Immature natural killer cell (primary cell): ENCODE results near the gene CAV1. TPM values are rescaled to one million over a fixed set of nuclear protein-coding genes. Genes with fewer than 3 reads are reported as not detected.

ENCODE experiments used
- DNase-seq, 3 donors: peaks; one replicate each; pipeline ENCODE4 v3.0.0; 2022; ENCODE audit warnings: mixed read lengths in 1 of 3
- H3K27ac Mint-ChIP-seq, 6 donors: one replicate each; pipeline ENCODE4 v1.8.0; 2020; ENCODE audit warnings: mixed read lengths in 6 of 6, mild to moderate bottlenecking in 5 of 6, inconsistent platforms in 4 of 6, moderate library complexity in 3 of 6
- H3K27me3 Mint-ChIP-seq, 3 donors: one replicate each; pipeline ENCODE4 v1.8.0; 2020 to 2021; ENCODE audit warnings: low read depth in 3 of 3, mild to moderate bottlenecking in 3 of 3, mixed read lengths in 3 of 3, moderate library complexity in 3 of 3, inconsistent platforms in 1 of 3
- H3K36me3 Mint-ChIP-seq, 3 donors: one replicate each; pipeline ENCODE4 v1.8.0; 2020; ENCODE audit warnings: mixed read lengths in 3 of 3, inconsistent platforms in 2 of 3, mild to moderate bottlenecking in 2 of 3
- H3K4me1 Mint-ChIP-seq, 2 donors: one replicate each; pipeline ENCODE4 v1.8.0; 2020; ENCODE audit warnings: inconsistent platforms in 2 of 2, mild to moderate bottlenecking in 2 of 2, mixed read lengths in 2 of 2, moderate library complexity in 1 of 2
- H3K4me3 Mint-ChIP-seq, 5 donors: one replicate each; pipeline ENCODE4 v1.8.0; 2020; ENCODE audit warnings: mild to moderate bottlenecking in 5 of 5, mixed read lengths in 5 of 5, inconsistent platforms in 3 of 5, moderate library complexity in 3 of 5
- H3K9me3 Mint-ChIP-seq, 6 donors: one replicate each; pipeline ENCODE4 v1.8.0; 2020; ENCODE audit warnings: mild to moderate bottlenecking in 6 of 6, mixed read lengths in 6 of 6, inconsistent platforms in 4 of 6, moderate library complexity in 3 of 6
- polyA plus RNA-seq, 3 donors: library from polyadenylated mRNA; unstranded; fragments of 300-500 nt; fragmentation: Illumina TruSeq; gene quantifications; one replicate each; pipeline ENCODE4 v1.2.3, GENCODE V29; 2021

Gene CAV1
- polyA plus RNA-seq, 3 donors from 2014 or later: 0.53 to 2.2 TPM; not detected in 1

GRCh38 chr7:116497708-116498107 is 27.1 kb upstream of the CAV1 start:
- H3K36me3 Mint-ChIP-seq: no peaks in the 10 kb centered on the region
- peak overlapping the region in 2 of 5 donors; percentile 11 to 41 for H3K4me3 Mint-ChIP-seq
- no peak overlapping the region for H3K27ac Mint-ChIP-seq
- H3K9me3 Mint-ChIP-seq: peaks cover 0 to 5% (median 0%) of the 10 kb centered on the region in 6 donors
- peaks cover 17 to 21% (median 20%) of the 10 kb centered on the region in 3 donors for H3K27me3 Mint-ChIP-seq
- no peak for DNase-seq
- peaks cover 16 to 17% of the 10 kb centered on the region in 2 donors for H3K4me1 Mint-ChIP-seq

DNA sequence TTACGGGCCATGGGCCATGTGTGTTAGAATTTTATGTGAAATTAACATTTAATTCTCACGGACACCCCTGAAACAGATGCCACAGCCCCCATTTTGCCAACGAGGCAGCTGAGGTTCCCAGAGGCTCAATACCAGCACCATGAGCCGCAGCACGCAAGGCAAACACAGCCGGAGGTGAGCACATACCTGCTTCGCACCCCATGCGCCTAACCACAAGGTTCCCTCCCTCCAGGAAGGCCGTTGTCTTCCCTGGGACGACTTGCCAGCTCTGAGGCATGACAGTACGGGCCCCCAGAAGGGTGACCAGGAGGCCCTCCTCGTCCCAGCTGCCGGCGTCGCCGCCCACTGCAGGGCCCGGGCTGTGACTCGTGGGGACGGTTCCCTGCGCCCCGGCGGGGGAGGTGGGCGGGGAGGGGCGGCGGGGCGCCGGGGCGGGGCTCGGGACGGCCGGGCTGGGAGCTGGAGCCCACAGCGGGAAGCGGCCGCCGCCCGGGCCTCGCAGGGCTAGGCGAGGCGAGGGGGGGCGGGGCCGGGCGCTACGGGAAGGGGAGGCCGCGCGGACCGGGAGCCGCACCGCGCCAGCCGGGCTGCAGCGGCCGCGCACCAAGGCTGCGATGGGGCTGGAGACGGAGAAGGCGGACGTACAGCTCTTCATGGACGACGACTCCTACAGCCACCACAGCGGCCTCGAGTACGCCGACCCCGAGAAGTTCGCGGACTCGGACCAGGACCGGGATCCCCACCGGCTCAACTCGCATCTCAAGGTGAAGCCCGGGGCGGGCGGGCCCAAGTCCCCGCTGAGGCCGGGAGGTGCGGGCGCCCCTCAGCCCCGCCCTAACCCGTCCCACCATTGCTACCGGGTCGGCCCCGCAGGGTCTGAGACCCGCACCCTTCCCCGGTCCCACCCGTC is 25.4 kb upstream of the CAV1 start, which contains the start of gene CAV2:
Gene CAV2, plus strand, starts transcription at position 571 of the 910 bp plus-strand sequence. Its CDS starts 44 bp downstream, at position 615.
- Mint-ChIP-seq H3K9me3 (peaks cover 0 to 5% (median 0%) of the 10 kb centered on the region in 6 donors), H3K27me3 (peaks cover 20 to 24% (median 21%) of the 10 kb centered on the region in 3 donors), H3K4me3 (peak within 1 kb of the TSS; percentile 50 to 74 (median 71)), H3K36me3 (no peaks in the 10 kb centered on the region), H3K27ac (no peak within 1 kb of the TSS), H3K4me1 (peaks cover 16 to 17% of the 10 kb centered on the region in 2 donors)
- peak in 1 of 3 donors; percentile 3 for DNase-seq

- Mint-ChIP-seq H3K27ac (no peak overlapping the region), H3K9me3 (peaks cover 0 to 5% (median 0%) of the 10 kb centered on the region in 6 donors), H3K4me1 (peaks cover 16 to 17% of the 10 kb centered on the region in 2 donors), H3K27me3 (peaks cover 24% of the 10 kb centered on the region in 3 donors), H3K4me3 (peak overlapping the region; percentile 50 to 74 (median 71)), H3K36me3 (no peaks in the 10 kb centered on the region)
- DNase-seq: no peak
Observed at GRCh38 chr7:116500078-116500853, 24.6 kb upstream of the CAV1 start.

GRCh38 chr7:116501425-116502167 is 23.2 kb upstream of the CAV1 start:
- no peak for DNase-seq
- no peak overlapping the region for H3K4me3 Mint-ChIP-seq
- no peak overlapping the region for H3K27ac Mint-ChIP-seq
- H3K9me3 Mint-ChIP-seq: peaks cover 0 to 5% (median 0%) of the 10 kb centered on the region in 6 donors
- no peaks in the 10 kb centered on the region for H3K36me3 Mint-ChIP-seq
- peaks cover 16 to 17% of the 10 kb centered on the region in 2 donors for H3K4me1 Mint-ChIP-seq
- peaks cover 24 to 26% (median 25%) of the 10 kb centered on the region in 3 donors for H3K27me3 Mint-ChIP-seq

- H3K9me3 Mint-ChIP-seq: peaks cover 0 to 5% (median 0%) of the 10 kb centered on the region in 6 donors
- H3K27ac Mint-ChIP-seq: no peak overlapping the region
- H3K36me3 Mint-ChIP-seq: no peaks in the 10 kb centered on the region
- DNase-seq: no peak
- H3K27me3 Mint-ChIP-seq: peaks cover 20 to 26% (median 23%) of the 10 kb centered on the region in 3 donors
- no peak overlapping the region for H3K4me3 Mint-ChIP-seq
- peaks cover 16 to 17% of the 10 kb centered on the region in 2 donors for H3K4me1 Mint-ChIP-seq
Observed at GRCh38 chr7:116502201-116503096, 22.4 kb upstream of the CAV1 start.

- Mint-ChIP-seq H3K9me3 (peaks cover 0 to 3% (median 0%) of the 10 kb centered on the region in 6 donors), H3K4me3 (no peak overlapping the region), H3K27ac (no peak overlapping the region), H3K36me3 (no peaks in the 10 kb centered on the region), H3K27me3 (peaks cover 18 to 23% (median 18%) of the 10 kb centered on the region in 3 donors), H3K4me1 (peaks cover 14 to 15% of the 10 kb centered on the region in 2 donors)
- no peak for DNase-seq
Observed at GRCh38 chr7:116503835-116504234, 21.0 kb upstream of the CAV1 start.

DNA sequence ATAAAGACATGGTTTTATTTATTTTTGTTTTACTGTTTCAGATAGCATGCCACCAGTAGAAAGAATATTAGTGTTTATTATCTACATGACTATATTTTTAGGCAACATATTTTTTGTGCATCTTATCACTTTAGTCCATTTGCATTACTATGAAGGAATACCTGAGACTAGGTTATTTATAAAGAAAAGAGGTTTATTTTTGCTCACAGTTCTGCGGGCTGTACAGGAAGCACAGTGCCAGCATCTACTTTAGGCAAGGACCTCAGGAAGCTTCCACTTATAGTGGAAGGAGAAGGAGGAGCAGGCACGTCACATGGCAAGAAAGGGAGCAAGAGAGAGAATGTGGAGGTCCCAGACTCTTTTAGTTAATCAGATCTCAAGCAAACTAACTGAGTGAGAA is 19.6 kb upstream of the CAV1 start:
- Mint-ChIP-seq H3K4me3 (no peak overlapping the region), H3K27ac (no peak overlapping the region), H3K9me3 (peaks cover 0 to 3% (median 0%) of the 10 kb centered on the region in 6 donors), H3K36me3 (no peaks in the 10 kb centered on the region), H3K4me1 (peaks cover 7 to 9% of the 10 kb centered on the region in 2 donors), H3K27me3 (peaks cover 15 to 17% (median 16%) of the 10 kb centered on the region in 3 donors)
- DNase-seq: no peak

DNA sequence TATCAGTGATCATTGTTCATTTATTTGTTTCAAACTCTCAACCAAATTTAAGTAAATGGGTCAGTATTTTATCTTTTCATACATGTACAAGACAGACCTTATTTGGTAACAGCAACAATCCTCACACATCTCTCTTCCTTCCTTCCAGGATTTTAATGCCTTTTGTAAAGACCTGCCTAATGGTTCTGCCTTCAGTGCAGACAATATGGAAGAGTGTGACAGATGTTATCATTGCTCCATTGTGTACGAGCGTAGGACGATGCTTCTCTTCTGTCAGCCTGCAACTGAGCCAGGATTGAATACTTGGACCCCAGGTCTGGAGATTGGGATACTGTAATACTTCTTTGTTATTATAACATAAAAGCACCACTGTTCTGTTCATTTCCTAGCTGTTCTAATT is 19.0 kb upstream of the CAV1 start:
- Mint-ChIP-seq H3K4me3 (no peak overlapping the region), H3K36me3 (no peaks in the 10 kb centered on the region), H3K9me3 (peaks cover 0 to 1% (median 0%) of the 10 kb centered on the region in 6 donors), H3K4me1 (peaks cover 4% of the 10 kb centered on the region in 2 donors), H3K27ac (no peak overlapping the region), H3K27me3 (peaks cover 9 to 12% (median 11%) of the 10 kb centered on the region in 3 donors)
- DNase-seq: no peak

DNA sequence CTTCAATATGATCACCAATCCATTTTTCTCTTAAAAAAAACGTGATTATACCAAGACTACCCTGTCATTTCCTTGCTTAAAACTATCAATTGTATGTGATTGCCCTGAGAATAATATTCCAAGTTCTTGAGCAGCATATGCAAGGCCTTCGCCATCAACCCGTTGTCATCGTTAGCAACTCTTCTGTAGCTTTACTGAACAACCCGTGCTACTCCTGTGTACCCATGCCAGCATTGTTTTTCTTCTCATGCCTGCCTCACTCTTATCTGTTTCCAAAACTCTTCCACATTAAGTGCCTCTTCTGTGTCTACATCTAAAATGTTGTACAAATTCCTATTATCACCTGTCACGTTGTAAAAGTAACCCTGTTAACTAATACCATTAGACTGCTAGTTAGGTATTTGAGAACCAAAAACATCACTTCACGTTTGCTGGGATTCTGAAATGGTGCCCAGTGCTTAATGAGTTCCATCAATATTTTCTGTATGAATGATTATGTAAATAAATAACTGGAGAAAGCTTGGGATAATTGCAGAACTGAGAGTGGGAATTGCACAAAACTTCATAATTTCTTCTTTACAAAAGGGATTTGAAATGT is 14.8 kb upstream of the CAV1 start:
- no peak for DNase-seq
- no peak overlapping the region for H3K4me3 Mint-ChIP-seq

GRCh38 chr7:116510795-116511194 is 14.0 kb upstream of the CAV1 start:
- Mint-ChIP-seq H3K9me3 (peaks cover 0 to 3% (median 0%) of the 10 kb centered on the region in 6 donors), H3K36me3 (no peaks in the 10 kb centered on the region), H3K27me3 (peaks cover 3 to 10% (median 8%) of the 10 kb centered on the region in 3 donors), H3K27ac (peak overlapping the region in 1 of 6 donors; percentile 81), H3K4me3 (peak overlapping the region in 2 of 5 donors; percentile 10 to 37), H3K4me1 (peaks cover 14 to 24% of the 10 kb centered on the region in 2 donors)
- DNase-seq: no peak

More for the DNA sequence above, 14.8 kb upstream of the CAV1 start:
- Mint-ChIP-seq H3K27me3 (peaks cover 4 to 11% (median 9%) of the 10 kb centered on the region in 3 donors), H3K4me1 (peaks cover 14 to 24% of the 10 kb centered on the region in 2 donors), H3K9me3 (peaks cover 0 to 3% (median 0%) of the 10 kb centered on the region in 6 donors), H3K27ac (no peak overlapping the region), H3K36me3 (no peaks in the 10 kb centered on the region)

- H3K4me3 Mint-ChIP-seq: peak overlapping the region; percentile 81 to 95 (median 87)
- no peaks in the 10 kb centered on the region for H3K36me3 Mint-ChIP-seq
- peak overlapping the region; percentile 67 to 89 (median 82) for H3K27ac Mint-ChIP-seq
- peaks cover 0 to 3% (median 0%) of the 10 kb centered on the region in 6 donors for H3K9me3 Mint-ChIP-seq
- peaks cover 14 to 24% of the 10 kb centered on the region in 2 donors for H3K4me1 Mint-ChIP-seq
- DNase-seq: peak; percentile 42 to 54 (median 43)
- peaks cover 4 to 9% (median 8%) of the 10 kb centered on the region in 3 donors for H3K27me3 Mint-ChIP-seq
Observed at GRCh38 chr7:116511552-116512519, 13.0 kb upstream of the CAV1 start.
